Esophagus squamous epithelium (tissue), 5 donors: Measurements from ENCODE around the gene CD44. TPM values are rescaled to one million over a fixed set of nuclear protein-coding genes. Genes with fewer than 3 reads are reported as not detected.
A peak's percentile ranks its signal among the peaks of the same experiment; 100 is the strongest.

Source experiments
- DNase-seq: peaks from one replicate; lab custom pipeline; 2025; lab: John Stamatoyannopoulos, UW
- H3K27ac ChIP-seq, 4 donors: fragments of 200-600 bp; sonication (generic); one replicate each; pipeline ENCODE4 v1.5.1; 2016 to 2019; ENCODE audit warnings: mild to moderate bottlenecking in 1 of 4
- H3K27me3 ChIP-seq, 4 donors: fragments of 200-600 bp; sonication (generic); 1 replicate in 3 of 4; 2 replicates in 1 of 4; pipeline versions ENCODE4 v1.5.1 to v1.6.0; 2017 to 2021; ENCODE audit warnings: antibody characterized with exemption in 1 of 4
- H3K36me3 ChIP-seq, 3 donors: fragments of 200-600 bp; sonication (generic); one replicate each; pipeline ENCODE4 v1.5.1; 2016 to 2019
- H3K4me1 ChIP-seq, 3 donors: fragments of 200-600 bp; sonication (generic); one replicate each; pipeline ENCODE4 v1.5.1; 2017 to 2019
- H3K4me3 ChIP-seq, 4 donors: fragments of 200-600 bp; sonication (generic); 1 replicate in 3 of 4; 2 replicates in 1 of 4; pipeline ENCODE4 v1.5.1; 2016 to 2019; ENCODE audit warnings: mild to moderate bottlenecking in 2 of 4, moderate library complexity in 1 of 4
- H3K9me3 ChIP-seq, 3 donors: fragments of 200-600 bp; sonication (generic); one replicate each; pipeline ENCODE4 v1.5.1; 2016 to 2019
- CTCF ChIP-seq, 6 experiments: fragments of 450-650 bp in 4 of 6; fragments of 200-600 bp in 2 of 6; sonication (generic) in 2 of 6; IDR thresholded peaks; one replicate each; pipeline ENCODE4 v1.5.1; 2016 to 2019; ENCODE audit warnings: antibody characterized with exemption in 6 of 6, mild to moderate bottlenecking in 4 of 6, moderate library complexity in 4 of 6
- POLR2A ChIP-seq, 4 donors: fragments of 450-650 bp; IDR thresholded peaks; one replicate each; pipeline ENCODE4 v1.6.1; 2017; ENCODE audit warnings: antibody characterized with exemption in 4 of 4, mild to moderate bottlenecking in 4 of 4, moderate library complexity in 3 of 4
- WGBS, 2 donors: methylation state at CpG; one replicate each; pipeline ENCODE4 v1.1.5; 2018; 5-methylcytosine and 5-hydroxymethylcytosine counted together
- intact Hi-C: fragments of 100-400 bp; cut with DNase I; formaldehyde crosslinking; loops from one replicate; pipeline ENCODE4 v1.15.0; 2022
- total RNA-seq, 4 donors: library from RNA; depleted of rRNA; stranded (reverse); fragments of >200 nt; gene quantifications; one replicate each; pipeline ENCODE4 v1.1.0, GENCODE V29; 2016
- donor health status: DM: yes; HTN: yes; CAD: no.

Gene CD44
- total RNA-seq, 4 donors from 2014 or later = 418 to 565 (median 463) TPM

- Histone ChIP-seq H3K9me3 (no peaks in the 10 kb centered on the region), H3K4me1 (peaks cover 50 to 98% (median 75%) of the 10 kb centered on the region in 3 donors), H3K27ac (peak overlapping the region; percentile 5 to 84 (median 76)), H3K4me3 (no peak overlapping the region), H3K27me3 (no peaks in the 10 kb centered on the region), H3K36me3 (no peaks in the 10 kb centered on the region)
- 62 to 70% methylated on average over 3 of the region's 3 CpGs for WGBS, 2 donors
- intact Hi-C loops = no loop called here
- TF ChIP-seq CTCF (IDR thresholded peaks at IDR 0.05) (no peak), POLR2A (IDR thresholded peaks at IDR 0.05) (no peak)
- no peak for DNase-seq
Measured at GRCh38 chr11:35170503-35170902, 31.5 kb downstream of the CD44 start.

GRCh38 chr11:35171226-35171625, 32.3 kb downstream of the CD44 start:
- Histone ChIP-seq H3K9me3 (no peaks in the 10 kb centered on the region), H3K36me3 (peaks cover 0 to 2% (median 0%) of the 10 kb centered on the region in 3 donors), H3K4me3 (no peak overlapping the region), H3K27ac (peak overlapping the region in 2 of 4 donors; percentile 77 to 84), H3K27me3 (no peaks in the 10 kb centered on the region), H3K4me1 (peaks cover 49 to 97% (median 67%) of the 10 kb centered on the region in 3 donors)
- TF ChIP-seq CTCF (IDR thresholded peaks at IDR 0.05) = no peak
- no peak for TF ChIP-seq POLR2A (IDR thresholded peaks at IDR 0.05)
- WGBS, 2 donors = 53 to 64% methylated on average over 1 of the region's 1 CpG
- intact Hi-C loops = no loop called here
- DNase-seq = no peak

GRCh38 chr11:35173011-35173511, 34.1 kb downstream of the CD44 start:
- Histone ChIP-seq H3K36me3 (peaks cover 12 to 20% (median 14%) of the 10 kb centered on the region in 3 donors), H3K4me3 (no peak overlapping the region), H3K9me3 (no peaks in the 10 kb centered on the region), H3K4me1 (peaks cover 37 to 97% (median 55%) of the 10 kb centered on the region in 3 donors), H3K27me3 (no peaks in the 10 kb centered on the region), H3K27ac (peak overlapping the region; percentile 53 to 72 (median 66))
- no peak for DNase-seq
- WGBS, 2 donors = 19 to 26% methylated on average over 2 of the region's 2 CpGs
- intact Hi-C loops = no loop called here
- no peak for TF ChIP-seq POLR2A (IDR thresholded peaks at IDR 0.05)
- TF ChIP-seq CTCF (IDR thresholded peaks at IDR 0.05) = no peak

GRCh38 chr11:35173616-35174566, 34.9 kb downstream of the CD44 start:
- H3K4me1 ChIP-seq = peaks cover 46 to 97% (median 53%) of the 10 kb centered on the region in 3 donors
- no peaks in the 10 kb centered on the region for H3K9me3 ChIP-seq
- intact Hi-C loops = no loop called here
- H3K4me3 ChIP-seq = no peak overlapping the region
- H3K36me3 ChIP-seq = peaks cover 12 to 26% (median 14%) of the 10 kb centered on the region in 3 donors
- no peak for DNase-seq
- no peaks in the 10 kb centered on the region for H3K27me3 ChIP-seq
- H3K27ac ChIP-seq = peak overlapping the region; percentile 53 to 77 (median 70)
- TF ChIP-seq POLR2A (IDR thresholded peaks at IDR 0.05) = no peak
- WGBS, 2 donors = 38 to 44% methylated on average over 3 of the region's 3 CpGs

- Histone ChIP-seq H3K9me3 (no peaks in the 10 kb centered on the region), H3K27me3 (no peaks in the 10 kb centered on the region), H3K27ac (peak overlapping the region; percentile 53 to 77 (median 70)), H3K4me1 (peaks cover 53 to 97% (median 61%) of the 10 kb centered on the region in 3 donors), H3K36me3 (peaks cover 12 to 31% (median 14%) of the 10 kb centered on the region in 3 donors), H3K4me3 (no peak overlapping the region)
- no peak for DNase-seq
- intact Hi-C loops = no loop called here
- TF ChIP-seq CTCF (IDR thresholded peaks at IDR 0.05) = no peak
- TF ChIP-seq POLR2A (IDR thresholded peaks at IDR 0.05) = no peak
- WGBS, 2 donors = 25 to 37% methylated on average over 3 of the region's 3 CpGs
Measured at GRCh38 chr11:35174666-35175065, 35.7 kb downstream of the CD44 start.
